ENCODE results near the gene PTTG1IP.

The PTTG1IP gene

GRCh38 chr21:44849616-44850130 lies 23.8 kb downstream of the PTTG1IP start:
- in situ Hi-C loops (cut with HindIII; ENCODE audit: low sequenced_read_pairs): loop anchor here (5.0 kb wide), 1 partner anchor 42 kb away; no protein-coding TSS in a partner anchor
- no peak overlapping the region for H3K4me3 ChIP-seq (ENCODE audit: low read depth, low read length)
- DNase-seq (ENCODE audit: low read depth): no peak
- no peak for TF ChIP-seq CTCF (IDR thresholded peaks at IDR 0.05; ENCODE audit: low read depth, low read length, missing control alignments)

- no peak overlapping the region for H3K4me3 ChIP-seq (ENCODE audit: low read depth, low read length)
- in situ Hi-C loops (cut with HindIII; ENCODE audit: low sequenced_read_pairs): no loop called here
- no peak for DNase-seq (ENCODE audit: low read depth)
- no peak for TF ChIP-seq CTCF (IDR thresholded peaks at IDR 0.05; ENCODE audit: low read depth, low read length, missing control alignments)
These were observed 24.5 kb downstream of the PTTG1IP start for GRCh38 chr21:44848821-44849521.

- in situ Hi-C loops (cut with HindIII; ENCODE audit: low sequenced_read_pairs): no loop called here
These were observed 26.0 kb downstream of the PTTG1IP start for GRCh38 chr21:44847261-44848056.

GRCh38 chr21:44846485-44847260 lies 26.8 kb downstream of the PTTG1IP start:
- in situ Hi-C loops (cut with HindIII; ENCODE audit: low sequenced_read_pairs): no loop called here
- H3K4me3 ChIP-seq (ENCODE audit: low read depth, low read length): no peak overlapping the region
- no peak for DNase-seq (ENCODE audit: low read depth)
- TF ChIP-seq CTCF (IDR thresholded peaks at IDR 0.05; ENCODE audit: low read depth, low read length, missing control alignments): no peak

More at GRCh38 chr21:44847261-44848056, 26.0 kb downstream of the PTTG1IP start:
- TF ChIP-seq CTCF (IDR thresholded peaks at IDR 0.05; ENCODE audit: low read depth, low read length, missing control alignments): no peak
- H3K4me3 ChIP-seq (ENCODE audit: low read depth, low read length): no peak overlapping the region
- DNase-seq (ENCODE audit: low read depth): no peak

GRCh38 chr21:44846224-44846484 lies 27.3 kb downstream of the PTTG1IP start:
- in situ Hi-C loops (cut with HindIII; ENCODE audit: low sequenced_read_pairs): no loop called here
- peak overlapping the region; percentile 24 for H3K4me3 ChIP-seq (ENCODE audit: low read depth, low read length)
- no peak for TF ChIP-seq CTCF (IDR thresholded peaks at IDR 0.05; ENCODE audit: low read depth, low read length, missing control alignments)
- no peak for DNase-seq (ENCODE audit: low read depth)
